ENCODE results near the gene CLK2. TPM values are rescaled to one million over a fixed set of nuclear protein-coding genes. Genes with fewer than 3 reads are reported as not detected.
"Not testable (repeated sequence)": the region's sequence is repeated elsewhere in the genome, so short reads cannot be mapped to it uniquely, and the experiment has no call there.

Gene CLK2
- total RNA-seq, 1 experiment from 2014 or later = 30.8 TPM

GRCh38 chr1:155300553-155301329, 27.4 kb upstream of the CLK2 start:
- no peak for DNase-seq (ENCODE audit: low read depth)
- in situ Hi-C loops (cut with HindIII; ENCODE audit: low pct_unique_long_range_greater_than_20kb, low sequenced_read_pairs) = no loop called here

DNA sequence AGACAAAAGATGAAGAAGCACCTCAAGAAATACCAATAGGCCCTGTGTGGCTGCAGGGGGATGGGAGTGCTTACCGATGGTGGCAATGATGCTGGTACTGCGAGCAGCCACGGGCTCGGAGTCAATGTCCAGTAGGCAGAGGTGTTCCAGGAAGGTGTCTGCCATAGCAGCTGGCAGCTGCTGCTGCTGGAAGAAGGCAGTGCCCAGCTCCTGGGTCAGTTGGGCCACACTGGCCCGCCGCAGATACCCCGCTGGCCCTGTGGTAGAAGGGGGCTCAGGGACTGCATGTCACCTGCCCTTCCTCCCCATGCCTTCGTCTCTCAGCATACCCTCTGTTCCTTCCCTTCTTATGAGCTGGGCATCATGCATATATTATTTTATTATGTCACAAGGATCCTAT, 26.7 kb upstream of the CLK2 start:
- no peak for DNase-seq (ENCODE audit: low read depth)
- in situ Hi-C loops (cut with HindIII; ENCODE audit: low pct_unique_long_range_greater_than_20kb, low sequenced_read_pairs) = no loop called here

DNA sequence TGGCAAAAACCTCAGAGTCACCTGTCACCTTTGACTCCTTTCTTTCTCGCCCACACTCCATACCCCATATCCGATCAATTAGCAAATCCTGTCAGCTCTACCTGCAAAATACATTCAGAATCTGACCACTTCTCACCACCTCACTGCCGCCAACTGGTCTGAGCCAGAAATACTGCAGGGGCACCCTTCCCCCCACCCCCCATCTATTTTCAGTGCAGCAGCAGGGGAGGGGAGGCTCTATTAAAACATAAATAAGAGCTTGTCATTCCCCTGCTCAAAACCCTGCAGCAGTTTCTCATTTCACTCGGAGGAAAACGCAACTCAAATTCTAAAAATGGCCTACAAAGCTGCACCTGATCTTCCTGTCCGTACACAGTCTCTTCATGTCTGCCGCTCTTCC, 24.1 kb upstream of the CLK2 start:
- in situ Hi-C loops (cut with HindIII; ENCODE audit: low pct_unique_long_range_greater_than_20kb, low sequenced_read_pairs) = no loop called here
- no peak for DNase-seq (ENCODE audit: low read depth)

DNA sequence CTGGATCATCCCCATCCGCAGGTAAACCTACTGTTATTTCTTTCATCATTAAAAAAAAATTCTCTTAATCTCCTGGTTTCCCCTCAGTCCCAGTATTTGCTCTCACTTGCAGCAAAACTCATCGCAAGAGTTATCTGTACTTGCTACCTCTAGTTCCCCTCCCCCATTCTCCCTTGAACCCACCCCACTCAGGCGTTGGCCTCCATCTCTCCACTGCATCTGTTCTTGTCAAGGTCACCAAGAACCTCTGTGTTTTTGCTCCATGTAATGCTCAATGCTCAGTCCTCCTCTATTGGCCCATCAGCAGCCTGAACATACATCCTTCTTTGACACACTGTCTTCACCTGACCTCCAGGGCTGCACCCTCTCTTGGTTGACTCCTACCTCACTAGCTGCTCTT, 23.4 kb upstream of the CLK2 start:
- in situ Hi-C loops (cut with HindIII; ENCODE audit: low pct_unique_long_range_greater_than_20kb, low sequenced_read_pairs) = no loop called here
- no peak for DNase-seq (ENCODE audit: low read depth)

DNA sequence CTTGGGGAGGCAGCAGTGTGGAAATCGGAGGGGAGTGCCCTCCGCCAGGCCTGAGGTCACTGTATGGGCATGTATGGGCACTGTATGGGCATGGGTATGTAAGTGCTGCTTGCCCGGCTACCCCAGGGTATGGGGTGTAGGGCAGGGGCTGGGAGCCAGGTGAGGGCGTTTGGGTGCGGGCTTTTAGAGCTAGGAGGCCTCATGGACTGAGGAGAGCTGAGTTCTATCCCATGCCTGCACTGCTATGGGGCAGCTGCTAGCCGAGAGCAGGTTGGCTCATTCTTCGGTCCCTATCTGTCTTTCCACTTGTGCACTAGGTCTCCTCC, 22.6 kb upstream of the CLK2 start:
- DNase-seq (ENCODE audit: low read depth) = no peak
- in situ Hi-C loops (cut with HindIII; ENCODE audit: low pct_unique_long_range_greater_than_20kb, low sequenced_read_pairs) = no loop called here

DNA sequence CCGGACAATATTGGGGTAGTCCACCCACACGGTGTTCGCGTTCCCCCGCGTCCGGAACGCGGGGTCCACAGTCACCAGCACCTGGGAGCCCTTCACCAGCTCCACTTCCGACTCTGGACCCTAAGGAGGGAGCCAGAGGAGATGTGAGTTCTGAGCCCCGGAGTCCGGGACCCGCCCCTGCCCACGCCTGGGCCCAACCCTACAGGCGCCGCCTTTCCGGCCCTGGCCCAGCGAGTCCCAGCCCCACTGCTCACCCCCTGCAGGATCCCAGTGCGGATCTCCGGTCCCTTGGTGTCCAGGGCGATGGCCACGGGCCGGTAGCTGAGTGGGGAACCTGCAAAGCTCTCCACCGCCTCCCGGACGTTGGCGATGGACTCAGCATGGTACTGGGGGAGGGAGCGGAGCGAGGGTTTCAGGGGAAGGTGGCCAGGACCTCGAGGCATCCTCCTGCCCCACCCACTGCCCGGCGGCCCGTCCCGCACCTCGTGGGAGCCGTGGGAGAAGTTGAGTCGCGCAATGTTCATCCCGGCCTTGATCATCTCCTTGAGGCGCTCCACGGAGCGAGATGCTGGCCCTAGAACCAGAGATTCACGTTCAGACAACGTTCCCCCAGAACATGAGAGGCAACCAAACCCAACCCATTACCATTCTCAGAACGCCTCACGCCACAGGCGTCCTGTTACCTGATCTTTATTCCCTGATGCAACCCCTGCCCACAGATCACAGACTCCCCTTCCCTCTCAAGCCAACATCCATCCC, 22.1 kb upstream of the CLK2 start:
- no peak for DNase-seq (ENCODE audit: low read depth)
- in situ Hi-C loops (cut with HindIII; ENCODE audit: low pct_unique_long_range_greater_than_20kb, low sequenced_read_pairs) = no loop called here

- no peak for DNase-seq (ENCODE audit: low read depth)
- in situ Hi-C loops (cut with HindIII; ENCODE audit: low pct_unique_long_range_greater_than_20kb, low sequenced_read_pairs) = no loop called here
Observed at GRCh38 chr1:155294520-155295182, 21.3 kb upstream of the CLK2 start.

GRCh38 chr1:155293086-155293749, 19.9 kb upstream of the CLK2 start:
- in situ Hi-C loops (cut with HindIII; ENCODE audit: low pct_unique_long_range_greater_than_20kb, low sequenced_read_pairs) = no loop called here
- DNase-seq (ENCODE audit: low read depth) = no peak

DNA sequence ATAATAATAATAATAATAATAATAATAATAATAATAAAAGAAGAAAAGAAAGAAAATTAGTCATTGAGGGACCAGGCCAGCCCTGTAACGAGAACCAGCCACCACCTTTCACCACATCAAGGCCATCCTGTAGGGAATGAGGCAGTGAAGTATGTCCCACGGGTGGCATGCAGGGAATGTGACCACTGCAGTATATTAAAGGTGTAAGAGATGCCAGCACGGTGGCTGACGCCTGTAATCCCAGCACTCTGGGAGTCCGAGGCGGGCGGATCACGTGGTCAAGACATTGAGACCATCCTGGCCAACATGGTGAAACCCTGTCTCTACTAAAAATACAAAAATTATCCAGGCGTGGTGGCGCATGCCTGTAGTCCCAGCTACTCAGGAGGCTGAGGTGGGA, 17.7 kb upstream of the CLK2 start:
- in situ Hi-C loops (cut with HindIII; ENCODE audit: low pct_unique_long_range_greater_than_20kb, low sequenced_read_pairs) = not testable (repeated sequence)

DNA sequence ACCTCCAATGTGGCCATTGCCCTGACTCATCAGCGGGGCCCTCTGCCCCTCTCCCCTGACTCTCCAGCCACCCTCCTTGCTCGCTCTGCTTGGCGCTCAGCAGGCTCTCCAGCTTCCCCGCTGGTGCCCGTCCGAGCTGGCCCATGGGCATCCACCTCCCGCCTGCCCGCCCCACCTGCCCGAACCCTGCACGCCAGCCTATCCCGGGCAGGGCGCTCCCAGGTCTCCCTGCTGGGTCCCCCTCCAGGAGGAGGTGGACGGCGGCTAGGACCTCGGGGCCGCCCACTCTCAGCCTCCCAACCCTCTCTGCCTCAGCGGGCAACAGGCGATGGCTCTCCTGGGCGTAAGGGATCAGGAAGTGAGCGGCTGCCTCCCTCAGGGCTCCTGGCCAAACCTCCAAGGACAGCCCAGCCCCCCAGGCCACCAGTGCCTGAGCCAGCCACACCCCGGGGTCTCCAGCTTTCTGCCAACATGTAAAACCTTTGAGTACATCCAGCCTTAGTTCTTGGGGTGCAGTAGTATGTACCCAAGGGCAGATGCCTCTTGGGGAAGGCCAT, 14.8 kb upstream of the CLK2 start:
- no peak for DNase-seq (ENCODE audit: low read depth)
- in situ Hi-C loops (cut with HindIII; ENCODE audit: low pct_unique_long_range_greater_than_20kb, low sequenced_read_pairs) = no loop called here

More for the DNA sequence above, 17.7 kb upstream of the CLK2 start:
- not testable (repeated sequence) for DNase-seq (ENCODE audit: low read depth)

DNA sequence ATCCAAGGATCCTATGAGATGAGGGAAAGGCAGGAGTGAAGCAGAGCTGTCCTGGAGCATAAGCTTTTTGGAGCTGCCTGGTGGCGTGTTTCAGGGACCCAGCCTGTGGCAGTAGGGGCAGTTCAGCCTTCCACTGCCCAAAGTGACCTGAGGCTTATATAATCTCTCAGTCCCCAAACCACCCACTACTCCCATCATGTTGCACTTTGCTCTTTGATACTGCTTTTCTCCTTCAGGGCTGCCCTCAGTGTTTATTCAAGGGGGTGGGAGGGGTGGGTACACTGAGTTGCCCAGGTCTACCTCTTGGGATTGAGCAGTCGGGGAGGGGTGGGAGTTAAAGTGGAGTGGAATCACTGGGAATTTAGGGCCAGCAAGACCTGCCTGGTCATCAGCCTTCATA, 13.2 kb upstream of the CLK2 start:
- no peak for DNase-seq (ENCODE audit: low read depth)
- in situ Hi-C loops (cut with HindIII; ENCODE audit: low pct_unique_long_range_greater_than_20kb, low sequenced_read_pairs) = no loop called here

DNA sequence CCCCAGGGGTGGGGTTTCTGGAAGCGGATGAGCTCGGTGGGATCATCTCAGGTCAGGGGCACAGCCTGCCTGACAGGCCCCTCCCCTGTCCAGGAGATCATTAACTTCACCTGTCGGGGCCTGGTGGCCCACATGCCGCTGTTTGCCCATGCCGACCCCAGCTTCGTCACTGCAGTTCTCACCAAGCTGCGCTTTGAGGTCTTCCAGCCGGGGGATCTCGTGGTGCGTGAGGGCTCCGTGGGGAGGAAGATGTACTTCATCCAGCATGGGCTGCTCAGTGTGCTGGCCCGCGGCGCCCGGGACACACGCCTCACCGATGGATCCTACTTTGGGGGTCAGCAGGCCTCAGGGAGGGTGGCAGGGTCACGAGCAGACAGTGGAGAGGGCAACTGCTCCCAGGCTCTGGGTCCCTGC, 12.3 kb upstream of the CLK2 start:
- in situ Hi-C loops (cut with HindIII; ENCODE audit: low pct_unique_long_range_greater_than_20kb, low sequenced_read_pairs) = no loop called here
- DNase-seq (ENCODE audit: low read depth) = no peak

DNA sequence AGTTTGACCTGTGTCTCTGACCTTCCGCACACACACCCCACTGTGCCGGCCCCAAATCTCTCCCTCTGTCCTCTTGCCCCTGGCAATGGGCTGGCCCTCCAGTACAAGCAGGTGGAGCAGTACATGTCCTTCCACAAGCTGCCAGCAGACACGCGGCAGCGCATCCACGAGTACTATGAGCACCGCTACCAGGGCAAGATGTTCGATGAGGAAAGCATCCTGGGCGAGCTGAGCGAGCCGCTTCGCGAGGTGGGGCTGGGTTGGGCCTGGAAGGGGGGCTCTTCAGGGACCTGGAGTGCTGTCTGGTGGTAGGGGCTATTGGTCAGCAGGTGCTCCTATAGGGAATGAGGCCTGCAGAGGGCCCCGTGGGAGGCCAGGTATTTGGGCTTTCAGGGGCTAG, 11.8 kb upstream of the CLK2 start:
- in situ Hi-C loops (cut with HindIII; ENCODE audit: low pct_unique_long_range_greater_than_20kb, low sequenced_read_pairs) = no loop called here
- DNase-seq (ENCODE audit: low read depth) = no peak

GRCh38 chr1:155284476-155284875, 11.2 kb upstream of the CLK2 start:
- in situ Hi-C loops (cut with HindIII; ENCODE audit: low pct_unique_long_range_greater_than_20kb, low sequenced_read_pairs) = no loop called here
- no peak for DNase-seq (ENCODE audit: low read depth)

DNA sequence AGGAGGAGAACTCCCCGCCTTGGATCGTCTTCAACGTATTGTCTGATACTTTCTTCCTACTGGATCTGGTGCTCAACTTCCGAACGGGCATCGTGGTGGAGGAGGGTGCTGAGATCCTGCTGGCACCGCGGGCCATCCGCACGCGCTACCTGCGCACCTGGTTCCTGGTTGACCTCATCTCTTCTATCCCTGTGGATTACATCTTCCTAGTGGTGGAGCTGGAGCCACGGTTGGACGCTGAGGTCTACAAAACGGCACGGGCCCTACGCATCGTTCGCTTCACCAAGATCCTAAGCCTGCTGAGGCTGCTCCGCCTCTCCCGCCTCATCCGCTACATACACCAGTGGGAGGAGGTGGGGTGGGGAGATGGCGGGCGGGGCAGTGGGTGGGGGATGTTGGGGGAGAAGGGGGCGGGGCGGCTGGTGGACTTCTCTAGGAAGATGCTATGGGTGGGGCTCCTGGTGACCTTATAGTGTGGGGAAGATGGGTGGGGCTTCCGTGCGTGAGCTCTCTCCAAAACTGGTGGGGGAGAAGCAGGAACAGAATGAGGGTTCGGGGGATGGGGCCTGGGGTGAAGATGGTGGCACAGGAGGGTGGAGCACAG, 9.3 kb upstream of the CLK2 start:
- DNase-seq (ENCODE audit: low read depth) = no peak
- in situ Hi-C loops (cut with HindIII; ENCODE audit: low pct_unique_long_range_greater_than_20kb, low sequenced_read_pairs) = no loop called here

- in situ Hi-C loops (cut with HindIII; ENCODE audit: low pct_unique_long_range_greater_than_20kb, low sequenced_read_pairs) = no loop called here
- no peak for DNase-seq (ENCODE audit: low read depth)
Observed at GRCh38 chr1:155279268-155279667, 6.0 kb upstream of the CLK2 start.

DNA sequence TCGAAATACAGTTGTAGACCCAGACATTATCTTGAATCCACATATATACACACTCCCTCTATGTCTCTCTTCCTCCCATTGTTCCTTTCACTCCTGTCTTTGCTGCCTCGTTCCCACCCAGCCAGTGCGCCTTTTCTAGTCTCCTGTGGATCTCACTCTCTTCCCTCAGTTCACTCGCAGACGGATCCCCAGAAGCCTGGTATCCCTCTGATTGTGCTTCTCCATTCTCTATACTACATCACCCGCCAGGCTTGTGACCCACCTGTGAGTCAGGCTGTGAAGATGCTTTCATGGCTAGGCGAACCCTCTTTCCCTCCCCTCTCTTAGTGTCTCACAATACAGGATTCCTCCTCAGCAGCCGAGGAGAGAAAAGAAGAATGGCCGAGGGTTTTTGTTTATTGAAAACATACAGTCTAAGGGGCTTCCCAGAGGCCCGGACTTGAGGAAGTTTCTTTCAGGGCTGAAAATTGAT, 5.4 kb upstream of the CLK2 start:
- in situ Hi-C loops (cut with HindIII; ENCODE audit: low pct_unique_long_range_greater_than_20kb, low sequenced_read_pairs) = no loop called here
- DNase-seq (ENCODE audit: low read depth) = no peak
